Measurements from ENCODE around the gene ATP13A4.

The ATP13A4 gene

GRCh38 chr3:193391902-193392301, 162.8 kb downstream of the ATP13A4 start:
- DNase-seq, result no peak

GRCh38 chr3:193389335-193389734, 165.4 kb downstream of the ATP13A4 start:
- no peak for DNase-seq

GRCh38 chr3:193388361-193388760, 166.3 kb downstream of the ATP13A4 start:
- DNase-seq, result no peak

GRCh38 chr3:193387596-193387995, 167.1 kb downstream of the ATP13A4 start:
- DNase-seq, result no peak

- no peak for DNase-seq
Measured at GRCh38 chr3:193378706-193379105, 176.0 kb downstream of the ATP13A4 start, which contains the start of gene ATP13A5. Gene ATP13A5 (minus strand): TSS chr3:193378753. CDS start chr3:193378725, 28 bp downstream.

GRCh38 chr3:193377591-193377990, 177.1 kb downstream of the ATP13A4 start:
- no peak for DNase-seq

- DNase-seq, result no peak
Measured at GRCh38 chr3:193375614-193376013, 179.1 kb downstream of the ATP13A4 start.

GRCh38 chr3:193372783-193373182, 181.9 kb downstream of the ATP13A4 start:
- no peak for DNase-seq

- no peak for DNase-seq
Measured at GRCh38 chr3:193367868-193368267, 186.8 kb downstream of the ATP13A4 start.

GRCh38 chr3:193357291-193357690, 197.4 kb downstream of the ATP13A4 start:
- DNase-seq, result no peak

GRCh38 chr3:193354423-193354822, 200.3 kb downstream of the ATP13A4 start:
- no peak for DNase-seq
